NCI-H2171 treated with DMSO at 0.1 percent for 48 hours (cell line): ENCODE results near the gene NACA.
"Not testable (repeated sequence)": the region's sequence is repeated elsewhere in the genome, so short reads cannot be mapped to it uniquely, and the experiment has no call there.

Experiments used
- DNase-seq: peaks from one replicate; lab custom pipeline; 2025; lab: John Stamatoyannopoulos, UW

The NACA gene

GRCh38 chr12:56724972-56725722 is at the start of gene NACA:
Gene NACA (minus strand): TSS chr12:56725299. CDS start chr12:56724521, 778 bp downstream.
- peak; percentile 99 for DNase-seq

DNA sequence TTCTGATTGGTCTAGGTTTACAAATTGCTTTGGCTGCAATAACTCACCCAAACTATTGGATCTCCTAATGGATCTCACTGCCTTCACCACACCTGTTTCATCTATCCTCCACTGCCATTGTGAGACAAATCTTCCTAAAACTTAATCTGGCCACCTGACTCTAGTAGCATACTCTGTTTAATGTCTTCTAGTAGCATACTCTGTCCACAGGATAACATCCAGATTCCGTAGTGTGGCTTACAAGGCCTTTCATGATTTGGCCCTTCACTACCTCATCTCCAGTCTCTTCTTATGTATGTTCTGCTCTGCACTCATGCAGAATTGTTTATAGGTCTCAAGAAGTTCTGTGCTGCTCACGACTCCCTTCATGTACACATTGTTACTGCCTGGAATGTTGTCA is 48.0 kb upstream of the NACA start:
- no peak for DNase-seq

DNA sequence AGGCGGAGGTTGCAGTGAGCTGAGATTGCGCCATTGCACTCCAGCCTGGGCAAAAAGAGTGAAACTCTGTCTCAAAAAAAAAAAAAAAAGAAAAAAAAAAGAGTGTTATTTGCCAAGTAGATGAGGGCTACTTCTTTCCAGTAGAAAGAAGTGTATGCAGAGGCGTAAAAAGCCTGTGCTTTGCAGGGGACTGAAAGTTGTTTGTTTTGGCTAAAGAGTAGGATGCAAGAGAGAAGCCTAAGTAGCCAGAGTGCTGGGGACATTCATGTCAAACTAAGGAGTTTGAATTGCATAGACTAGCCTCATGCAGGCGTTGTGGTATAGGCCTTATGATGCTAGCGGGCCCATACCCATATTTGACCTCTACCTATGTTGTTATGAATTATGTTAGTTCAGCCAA is 47.5 kb upstream of the NACA start:
- DNase-seq = no peak

- no peak for DNase-seq
Measured at GRCh38 chr12:56769868-56770267, 44.8 kb upstream of the NACA start.

GRCh38 chr12:56768424-56768823 is 43.3 kb upstream of the NACA start:
- peak; percentile 53 for DNase-seq

DNA sequence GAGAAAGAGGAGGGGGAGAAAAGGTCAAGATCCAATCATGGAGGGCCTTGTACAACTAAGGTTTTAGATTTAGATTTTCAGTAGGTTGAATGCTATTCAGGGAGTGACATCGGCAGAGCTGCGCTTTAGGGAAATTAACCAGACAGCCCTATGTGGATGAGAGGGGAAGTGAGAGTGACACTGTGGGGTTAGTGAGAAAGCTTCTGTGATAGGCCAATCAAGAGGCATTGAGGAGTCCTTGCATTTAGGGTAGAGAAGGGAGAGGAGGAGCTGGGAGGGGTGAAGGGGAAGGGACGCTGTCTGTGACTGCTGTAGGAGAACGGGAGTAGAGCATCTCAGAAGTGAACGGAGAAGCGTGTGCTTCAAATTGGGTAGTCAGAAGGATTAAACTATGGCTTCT is 41.4 kb upstream of the NACA start:
- DNase-seq = no peak

GRCh38 chr12:56763753-56764657 is 38.9 kb upstream of the NACA start:
- DNase-seq = no peak

- DNase-seq = no peak
Measured at GRCh38 chr12:56761812-56762211, 36.7 kb upstream of the NACA start.

- no peak for DNase-seq
Measured at GRCh38 chr12:56760460-56760859, 35.4 kb upstream of the NACA start.

DNA sequence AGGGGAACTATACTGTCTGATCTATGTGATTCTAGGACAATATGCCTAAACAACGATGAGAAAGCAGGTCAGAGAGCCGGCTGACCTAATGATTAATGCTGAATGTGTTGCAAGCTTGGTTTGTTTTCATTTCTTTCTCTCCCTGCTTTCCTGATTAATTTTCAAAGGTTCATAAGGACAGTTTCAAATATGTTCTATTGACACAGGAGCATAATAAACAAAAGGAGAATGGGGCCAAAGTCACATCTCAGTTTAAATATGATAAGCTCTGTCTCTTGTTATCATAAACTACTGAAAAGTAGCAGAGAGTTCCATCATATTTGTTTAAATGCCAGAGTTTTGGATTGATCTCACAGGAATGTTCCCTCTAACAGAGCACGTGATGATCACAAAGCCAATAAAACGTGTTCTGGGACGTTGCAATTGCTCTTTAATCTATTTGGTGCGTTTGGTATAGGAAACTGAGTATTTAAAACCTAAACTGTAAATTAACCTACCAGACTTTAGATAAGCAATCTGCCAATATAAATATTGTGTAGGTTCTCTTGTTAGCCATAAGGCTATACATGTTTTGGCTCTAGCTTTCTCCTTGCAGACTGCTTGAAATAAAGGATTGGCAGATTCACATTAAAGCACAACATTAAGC is 34.3 kb upstream of the NACA start:
- DNase-seq = no peak

GRCh38 chr12:56758728-56759262 is 33.7 kb upstream of the NACA start:
- DNase-seq = no peak

GRCh38 chr12:56757971-56758370 is 32.9 kb upstream of the NACA start:
- DNase-seq = not testable (repeated sequence)

GRCh38 chr12:56753566-56753965 is 28.5 kb upstream of the NACA start:
- no peak for DNase-seq

DNA sequence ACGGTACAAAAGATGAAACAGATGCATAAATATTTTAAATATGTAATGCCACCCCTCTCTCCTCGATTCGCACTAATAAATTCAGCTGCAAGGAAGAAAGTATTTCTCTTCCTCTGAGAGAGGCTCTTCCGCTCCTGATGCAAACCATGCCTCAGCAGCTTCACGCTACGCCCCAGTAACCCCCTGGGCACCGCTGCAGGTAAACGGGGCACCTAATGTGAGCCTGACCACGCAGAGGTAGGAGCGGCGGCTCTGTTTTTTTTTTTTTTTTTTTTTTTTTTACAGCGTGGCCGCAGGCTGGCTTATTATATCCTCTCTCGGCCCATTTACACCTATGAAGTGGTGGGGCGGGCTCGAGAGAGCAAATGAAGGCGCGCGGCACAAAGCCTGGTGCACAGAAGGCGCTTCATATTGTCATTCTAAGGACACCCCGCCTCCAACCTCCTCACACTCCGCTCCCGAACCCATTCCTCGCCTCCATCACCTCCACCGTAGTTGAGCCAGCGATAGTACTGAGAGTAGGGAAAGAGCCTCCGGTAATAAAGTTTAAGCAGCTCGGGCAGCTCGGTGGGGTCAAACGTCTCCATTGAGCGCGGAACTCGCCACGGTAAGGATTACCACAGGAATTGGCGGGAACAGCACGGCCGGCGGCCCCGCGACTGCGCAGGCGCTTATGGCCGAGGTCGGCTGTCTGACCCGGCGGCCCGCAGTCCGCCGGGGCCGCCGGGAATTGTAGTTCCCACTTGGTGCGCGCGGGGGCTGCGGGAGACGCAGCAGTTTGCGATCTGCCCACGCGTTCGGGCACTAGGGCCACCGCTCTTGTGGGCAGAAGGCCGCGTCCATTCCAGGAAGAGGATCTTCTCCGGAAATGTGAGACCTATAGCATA is 26.9 kb upstream of the NACA start, which contains the start of gene PRIM1:
Gene PRIM1, minus strand, starts transcription at position 612 of the 887 bp plus-strand sequence. Its CDS starts 25 bp downstream, at position 587.
- peak; percentile 97 for DNase-seq

GRCh38 chr12:56750596-56750995 is 25.5 kb upstream of the NACA start:
- not testable (repeated sequence) for DNase-seq

DNA sequence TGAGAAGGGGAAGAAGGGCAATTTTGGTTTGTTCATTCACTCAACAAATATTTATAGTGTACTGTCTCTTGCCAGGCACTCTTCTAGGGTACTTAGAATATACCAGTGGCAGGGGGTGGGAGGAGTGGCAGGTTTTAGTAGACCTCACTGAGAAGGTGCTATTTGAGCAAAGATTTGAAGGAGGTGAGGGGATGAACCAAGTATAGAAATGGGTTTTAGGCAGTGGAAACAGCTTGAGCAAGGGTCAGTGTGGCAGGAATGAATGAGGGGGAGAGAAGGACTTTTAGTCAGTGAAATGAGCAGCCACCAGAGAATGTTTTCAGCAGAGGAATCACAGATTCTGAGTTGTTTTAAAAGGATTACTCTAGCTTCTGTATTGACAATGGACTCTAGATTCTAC is 24.8 kb upstream of the NACA start:
- no peak for DNase-seq

DNA sequence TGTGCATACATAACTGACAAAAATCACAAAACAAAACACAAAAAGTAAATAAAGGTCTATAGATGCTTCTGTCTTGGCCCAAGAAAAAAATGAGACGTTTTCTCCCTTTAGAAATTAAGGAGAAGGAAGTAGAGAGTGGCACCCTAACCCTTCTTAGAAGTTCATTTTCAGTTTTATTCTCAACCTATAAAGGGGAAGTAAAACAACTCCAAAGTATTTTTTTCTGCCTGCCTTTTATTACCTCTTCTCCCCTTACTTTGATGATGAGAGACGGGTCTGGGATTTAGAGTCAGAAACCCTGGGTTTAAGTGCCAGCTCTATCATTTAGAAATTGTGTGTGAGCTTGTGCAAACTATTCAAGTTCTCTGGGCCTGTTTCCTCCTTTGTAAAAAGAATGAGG is 24.3 kb upstream of the NACA start:
- DNase-seq = no peak

GRCh38 chr12:56728139-56728861 is 3.2 kb upstream of the NACA start:
- no peak for DNase-seq

DNA sequence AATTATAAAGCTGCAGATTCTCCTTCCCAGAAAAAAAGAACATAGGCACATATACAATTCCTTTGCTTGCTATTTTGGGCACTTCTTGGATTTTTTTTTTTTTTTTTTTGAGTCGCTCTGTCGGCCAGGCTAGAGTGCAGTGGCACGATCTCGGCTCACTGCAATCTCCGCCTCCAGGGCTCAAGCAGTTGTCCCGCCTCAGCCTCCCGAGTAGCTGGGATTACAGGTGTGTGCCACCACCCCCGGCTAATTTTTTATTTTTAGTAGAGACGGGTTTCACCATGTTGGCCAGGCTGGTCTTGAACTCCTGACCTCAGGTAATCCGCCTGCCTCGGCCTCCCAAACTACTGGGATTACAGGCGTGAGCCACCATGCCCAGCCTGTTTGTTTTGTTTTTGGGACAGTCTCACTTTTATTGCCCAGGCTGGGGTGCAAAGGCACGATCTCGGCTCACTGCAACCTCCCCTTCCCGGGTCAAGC is 1.1 kb upstream of the NACA start:
- DNase-seq = not testable (repeated sequence)

DNA sequence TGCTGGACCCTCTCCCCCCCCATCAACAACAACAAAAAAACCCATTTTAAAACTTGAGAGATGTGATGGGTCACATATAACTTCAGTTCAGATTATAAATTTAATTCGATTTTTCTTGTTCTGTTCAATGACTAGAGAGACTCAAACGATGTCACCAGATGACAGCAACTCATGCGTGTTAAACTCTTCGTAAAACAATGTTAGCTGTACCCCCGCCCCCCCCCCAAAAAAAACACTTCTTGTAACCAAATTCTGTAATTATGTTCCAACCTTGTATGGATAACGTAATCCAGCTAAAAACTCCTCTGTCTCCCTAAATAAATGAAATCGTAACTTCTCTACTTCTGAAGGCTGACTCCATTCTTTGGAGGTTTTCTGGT is 614 bp upstream of the NACA start:
- DNase-seq = no peak

- no peak for DNase-seq
Measured at GRCh38 chr12:56724701-56724971, 463 bp downstream of the NACA start.
